Dedifferentiated amniotic fluid mesenchymal stem cell (primary cell): Measurements from ENCODE around the gene ABO.
"Not testable (repeated sequence)": the region's sequence is repeated elsewhere in the genome, so short reads cannot be mapped to it uniquely, and the experiment has no call there.

ENCODE experiments used
- DNase-seq: peaks from one replicate; pipeline ENCODE4 v3.0.0-alpha.2; 2016; ENCODE audit errors: extremely low spot score

ABO gene

GRCh38 chr9:133263557-133263956 is 11.4 kb downstream of the ABO start:
- no peak for DNase-seq

GRCh38 chr9:133262226-133262625 is 12.8 kb downstream of the ABO start:
- DNase-seq = no peak

- DNase-seq = no peak
These were observed 13.3 kb downstream of the ABO start for GRCh38 chr9:133261753-133262120.

DNA sequence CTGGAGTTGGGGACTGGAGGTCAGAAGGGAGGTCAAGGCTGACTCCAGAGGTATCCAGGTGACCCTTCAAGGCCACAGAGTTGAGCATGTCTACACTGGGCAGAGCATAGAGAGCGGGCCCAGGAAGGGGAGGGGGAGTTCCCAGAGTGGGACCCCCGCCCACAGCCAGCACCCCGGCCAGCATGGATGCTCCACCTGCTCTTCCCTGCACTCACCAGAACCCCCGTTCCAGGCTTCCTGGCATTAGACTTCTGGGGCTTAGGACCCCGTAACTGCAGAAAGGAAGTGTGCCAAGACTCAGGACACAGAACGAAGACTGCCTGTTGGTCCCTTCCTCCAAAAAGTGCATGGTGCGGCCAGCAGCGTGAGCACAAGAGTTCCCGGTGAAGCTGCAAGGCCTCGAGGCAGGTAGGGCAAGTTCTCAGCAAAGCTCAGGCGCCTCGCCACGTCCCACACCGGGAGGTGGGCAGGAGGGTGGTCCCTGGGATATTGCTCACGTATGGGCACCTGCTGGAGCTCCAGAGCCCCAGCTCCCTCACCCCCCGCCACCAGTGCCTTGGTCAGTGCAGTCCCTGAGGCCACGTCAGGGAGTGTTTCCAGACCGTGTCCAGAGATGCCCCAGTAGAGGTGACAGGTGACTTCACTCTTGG is 13.8 kb downstream of the ABO start:
- DNase-seq = no peak

GRCh38 chr9:133260334-133261102 is 14.5 kb downstream of the ABO start:
- no peak for DNase-seq

GRCh38 chr9:133258061-133259015 is 16.7 kb downstream of the ABO start:
- no peak for DNase-seq

DNA sequence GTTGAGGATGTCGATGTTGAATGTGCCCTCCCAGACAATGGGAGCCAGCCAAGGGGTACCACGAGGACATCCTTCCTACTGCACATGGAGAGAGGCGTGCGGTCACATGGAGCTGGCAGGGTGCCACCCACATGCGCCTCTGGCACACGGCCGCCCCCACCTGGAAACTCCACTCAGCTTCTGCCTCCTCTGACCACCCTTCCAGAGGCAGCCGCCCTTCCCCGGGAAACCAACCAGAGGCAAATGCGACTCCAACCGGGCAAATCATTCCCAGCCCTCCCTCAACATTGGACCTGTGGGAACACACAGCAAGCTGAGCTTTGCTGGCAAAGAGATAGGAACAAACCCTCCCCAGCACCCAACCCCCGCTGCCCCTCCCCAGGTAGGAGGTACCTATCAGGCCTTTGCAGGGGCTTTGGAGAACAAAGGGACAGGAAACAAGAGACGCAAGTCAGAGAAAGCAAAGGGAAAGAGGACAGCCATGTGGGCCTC is 17.5 kb downstream of the ABO start:
- no peak for DNase-seq

- DNase-seq = no peak
These were observed 18.3 kb downstream of the ABO start for GRCh38 chr9:133256686-133257091.

- DNase-seq = no peak
These were observed 18.9 kb downstream of the ABO start for GRCh38 chr9:133256136-133256461.

GRCh38 chr9:133255371-133256135 is 19.4 kb downstream of the ABO start:
- DNase-seq = no peak

GRCh38 chr9:133254471-133254870 is 20.5 kb downstream of the ABO start:
- no peak for DNase-seq

GRCh38 chr9:133253268-133253667 is 21.7 kb downstream of the ABO start:
- no peak for DNase-seq

- DNase-seq = no peak
These were observed 22.5 kb downstream of the ABO start for GRCh38 chr9:133252301-133253020.

- no peak for DNase-seq
These were observed 23.2 kb downstream of the ABO start for GRCh38 chr9:133251773-133252172.

GRCh38 chr9:133251221-133251620 is 23.8 kb downstream of the ABO start:
- not testable (repeated sequence) for DNase-seq

DNA sequence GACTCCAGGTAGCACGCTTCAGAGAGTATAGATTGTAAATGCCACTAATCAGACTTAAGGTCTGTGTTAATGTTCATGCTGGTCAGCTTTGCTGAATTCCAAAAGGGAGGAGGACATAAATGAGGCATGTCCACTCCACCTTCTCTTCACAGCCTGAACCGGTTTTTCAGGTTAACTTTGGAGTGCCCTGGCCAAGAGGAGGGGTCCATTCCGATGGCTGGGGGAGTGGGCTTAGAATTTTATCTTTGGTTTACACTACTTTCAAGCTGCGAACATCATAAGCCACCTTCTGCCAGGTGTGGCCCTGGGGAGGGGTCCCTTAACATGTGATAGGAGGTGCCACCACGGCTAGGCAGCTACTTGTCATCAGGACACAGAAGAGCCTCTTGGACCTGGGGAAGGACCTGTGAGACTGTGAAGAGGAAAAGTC is 24.2 kb downstream of the ABO start:
- no peak for DNase-seq

DNA sequence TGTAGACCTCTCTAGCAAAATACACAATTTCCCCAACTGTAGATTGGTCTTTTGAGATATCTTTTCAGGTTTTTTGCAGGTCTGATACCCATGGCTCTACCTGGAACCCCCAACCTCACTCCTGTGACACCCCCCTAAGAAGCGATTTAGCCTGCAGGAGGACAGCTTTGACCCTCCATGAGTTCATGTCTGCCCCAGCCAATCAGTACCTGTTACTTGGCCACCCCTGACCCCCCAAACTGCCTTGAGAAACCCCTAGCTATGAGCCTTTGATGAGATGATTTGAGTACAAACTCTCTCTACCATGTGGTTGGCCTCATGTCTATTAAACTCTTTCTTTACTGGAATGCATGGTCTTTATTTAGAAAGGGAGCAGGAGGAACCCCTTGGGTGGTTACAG is 25.7 kb downstream of the ABO start:
- no peak for DNase-seq

DNA sequence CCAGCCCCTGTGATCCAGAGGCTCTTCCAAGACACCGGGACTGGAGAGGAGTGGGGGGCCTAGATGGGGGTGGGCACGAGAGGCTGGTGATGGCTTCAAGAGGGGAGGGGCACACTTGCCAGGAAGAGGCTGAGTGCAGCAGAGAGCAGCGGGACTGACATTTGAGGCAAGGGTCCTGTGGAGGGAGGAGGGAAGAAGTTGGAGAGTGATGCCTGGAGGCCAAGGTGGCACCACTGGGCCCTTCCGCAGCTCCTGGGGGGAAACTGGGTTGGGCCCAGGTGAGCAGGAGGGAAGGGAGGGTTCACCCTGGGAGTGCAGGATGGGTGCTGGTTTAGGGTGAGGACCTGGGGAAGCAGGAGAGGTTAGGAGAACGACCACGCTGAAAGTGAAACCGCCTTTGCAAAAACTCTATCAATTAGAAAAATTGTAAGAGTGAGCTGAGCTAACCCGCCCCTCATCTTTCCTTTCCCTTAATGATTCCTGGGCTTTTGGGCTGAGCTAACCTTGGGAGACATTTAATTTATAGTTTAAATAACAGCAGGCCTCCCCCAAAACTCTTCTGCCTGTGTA is 26.2 kb downstream of the ABO start:
- DNase-seq = no peak

GRCh38 chr9:133247632-133248031 is 27.4 kb downstream of the ABO start:
- DNase-seq = no peak

DNA sequence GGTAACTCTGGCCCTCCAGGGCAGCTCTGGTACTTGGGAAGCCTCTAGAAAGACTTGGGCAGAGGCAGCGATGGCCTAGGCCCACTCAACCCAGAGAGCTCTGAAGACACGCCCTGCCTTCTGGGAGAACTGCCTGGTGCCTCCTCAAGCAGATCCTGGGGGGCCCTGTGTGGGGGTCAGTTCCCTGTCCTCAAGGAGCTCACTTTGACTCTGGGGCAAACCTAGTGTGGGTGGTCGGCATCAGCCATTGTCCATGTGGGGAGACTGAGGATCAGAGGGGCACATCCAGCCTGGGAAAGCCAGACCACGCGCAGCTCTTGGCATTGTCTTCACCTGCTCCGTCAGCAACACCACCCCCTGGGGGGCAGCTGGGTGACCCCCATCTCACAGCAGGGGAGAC is 28.0 kb downstream of the ABO start:
- DNase-seq = no peak

DNA sequence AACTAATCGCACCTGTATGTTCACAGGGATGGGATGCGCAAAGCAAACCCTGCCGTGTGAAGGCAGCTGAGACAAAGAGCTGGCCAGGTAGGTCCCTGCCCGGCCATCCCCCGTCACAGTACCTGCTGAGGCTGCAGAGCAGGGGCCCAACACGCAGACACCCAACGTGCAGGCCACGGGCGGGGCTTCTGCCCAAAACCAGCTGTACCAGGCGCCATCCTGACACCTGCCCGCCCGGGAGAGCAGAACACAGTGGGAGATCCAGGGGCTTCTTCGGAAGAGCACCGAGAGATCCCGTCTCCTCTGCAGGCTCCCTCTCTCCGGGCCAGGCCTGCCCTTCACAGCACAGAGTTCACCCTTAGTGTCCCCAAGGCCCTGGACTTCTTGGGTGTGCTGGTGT is 28.4 kb downstream of the ABO start:
- DNase-seq = no peak
